GM12801 (cell line): ENCODE data around the gene ARL6IP6.

Experiments
- TF ChIP-seq, protein P1 (sequence below): IDR thresholded peaks from one replicate; pipeline ENCODE4 v1.5.1; 2011; ENCODE audit warnings: control low read depth; ENCODE audit not compliant: insufficient read length; ENCODE audit errors: extremely low read depth

ARL6IP6 gene

DNA sequence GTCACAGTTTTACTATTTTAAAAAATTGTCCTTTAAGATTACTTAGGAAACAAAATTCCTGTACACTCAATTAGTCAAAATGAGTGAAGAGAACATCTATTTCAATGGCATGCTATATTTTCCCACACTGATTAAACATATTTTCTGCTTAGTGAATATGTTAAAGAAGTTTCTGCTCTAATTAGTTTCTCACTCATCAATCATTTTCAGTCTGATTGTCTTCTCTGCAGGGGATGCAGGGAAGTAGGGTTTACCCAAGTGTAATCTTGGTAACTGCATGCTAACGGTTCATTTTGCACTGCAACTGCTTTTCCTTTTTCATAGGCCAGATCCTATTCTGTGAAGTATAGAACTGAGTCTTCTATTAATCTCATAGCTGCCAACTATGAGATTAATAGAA, 78.5 kb downstream of the ARL6IP6 start:
- TF ChIP-seq, protein P1, sequence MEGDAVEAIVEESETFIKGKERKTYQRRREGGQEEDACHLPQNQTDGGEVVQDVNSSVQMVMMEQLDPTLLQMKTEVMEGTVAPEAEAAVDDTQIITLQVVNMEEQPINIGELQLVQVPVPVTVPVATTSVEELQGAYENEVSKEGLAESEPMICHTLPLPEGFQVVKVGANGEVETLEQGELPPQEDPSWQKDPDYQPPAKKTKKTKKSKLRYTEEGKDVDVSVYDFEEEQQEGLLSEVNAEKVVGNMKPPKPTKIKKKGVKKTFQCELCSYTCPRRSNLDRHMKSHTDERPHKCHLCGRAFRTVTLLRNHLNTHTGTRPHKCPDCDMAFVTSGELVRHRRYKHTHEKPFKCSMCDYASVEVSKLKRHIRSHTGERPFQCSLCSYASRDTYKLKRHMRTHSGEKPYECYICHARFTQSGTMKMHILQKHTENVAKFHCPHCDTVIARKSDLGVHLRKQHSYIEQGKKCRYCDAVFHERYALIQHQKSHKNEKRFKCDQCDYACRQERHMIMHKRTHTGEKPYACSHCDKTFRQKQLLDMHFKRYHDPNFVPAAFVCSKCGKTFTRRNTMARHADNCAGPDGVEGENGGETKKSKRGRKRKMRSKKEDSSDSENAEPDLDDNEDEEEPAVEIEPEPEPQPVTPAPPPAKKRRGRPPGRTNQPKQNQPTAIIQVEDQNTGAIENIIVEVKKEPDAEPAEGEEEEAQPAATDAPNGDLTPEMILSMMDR, result no peak

DNA sequence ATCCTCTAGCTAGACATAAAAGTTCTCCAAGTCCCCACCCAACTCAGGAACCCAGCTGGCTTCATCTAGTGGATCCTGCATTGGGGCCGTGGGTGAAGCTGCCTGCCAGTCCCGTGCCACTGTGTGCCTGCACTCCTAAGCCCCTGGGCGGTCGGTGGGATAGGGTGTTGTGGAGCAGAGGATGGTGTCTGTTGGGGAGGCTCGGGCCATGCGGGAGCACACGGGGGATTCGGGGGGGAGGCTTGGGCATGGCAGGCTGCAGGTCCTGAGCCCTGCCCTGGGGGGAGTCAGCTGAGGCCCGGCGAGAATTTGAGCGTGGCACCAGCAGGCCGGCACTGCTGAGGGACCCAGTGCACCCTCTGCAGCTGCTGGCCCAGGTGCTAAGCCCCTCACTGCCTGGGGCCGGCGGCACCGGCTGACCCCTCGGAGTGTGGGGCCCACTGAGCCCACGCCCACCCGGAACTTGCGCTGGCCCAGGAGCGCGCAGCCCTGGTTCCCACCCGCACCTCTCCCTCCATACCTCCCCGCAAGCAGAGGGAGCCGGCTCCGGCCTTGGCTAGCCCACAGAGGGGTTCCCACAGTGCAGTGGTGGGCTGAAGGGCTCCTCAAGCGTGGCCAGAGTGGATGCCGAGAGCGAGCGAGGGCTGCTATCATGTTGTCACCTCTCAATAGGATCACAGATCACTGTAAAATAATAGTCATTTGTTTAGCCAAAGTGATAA, 86.4 kb downstream of the ARL6IP6 start:
- TF ChIP-seq, protein P1, result no peak

DNA sequence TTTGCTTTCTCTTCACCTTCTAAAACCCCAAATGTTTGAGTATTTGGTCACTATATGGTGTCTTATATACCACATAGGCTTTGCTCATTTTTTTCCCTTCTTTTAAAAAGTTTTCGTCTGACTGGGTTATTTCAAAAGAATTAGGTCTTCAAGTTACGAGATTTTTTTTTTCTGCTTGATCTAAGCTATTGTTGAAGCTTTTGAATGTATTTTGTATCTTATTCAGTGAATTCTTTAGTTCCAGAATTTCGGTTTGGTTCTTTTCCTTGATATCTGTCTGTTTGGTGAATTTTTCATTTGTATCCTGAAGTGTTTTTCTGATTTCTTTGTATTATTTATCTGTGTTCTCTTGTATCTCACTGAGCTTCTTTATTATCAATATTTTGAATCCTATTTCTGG, 93.5 kb downstream of the ARL6IP6 start:
- TF ChIP-seq, protein P1, result no peak
